ENCODE results near the gene WNT3A.

Gene WNT3A

GRCh38 chr1:228102791-228103620 lies 96.2 kb downstream of the WNT3A start, which contains the start of gene C1orf35:
C1orf35 (minus strand) TSS chr1:228103325; CDS start chr1:228103227, 98 bp downstream.
- peak; percentile 92 for DNase-seq

DNA sequence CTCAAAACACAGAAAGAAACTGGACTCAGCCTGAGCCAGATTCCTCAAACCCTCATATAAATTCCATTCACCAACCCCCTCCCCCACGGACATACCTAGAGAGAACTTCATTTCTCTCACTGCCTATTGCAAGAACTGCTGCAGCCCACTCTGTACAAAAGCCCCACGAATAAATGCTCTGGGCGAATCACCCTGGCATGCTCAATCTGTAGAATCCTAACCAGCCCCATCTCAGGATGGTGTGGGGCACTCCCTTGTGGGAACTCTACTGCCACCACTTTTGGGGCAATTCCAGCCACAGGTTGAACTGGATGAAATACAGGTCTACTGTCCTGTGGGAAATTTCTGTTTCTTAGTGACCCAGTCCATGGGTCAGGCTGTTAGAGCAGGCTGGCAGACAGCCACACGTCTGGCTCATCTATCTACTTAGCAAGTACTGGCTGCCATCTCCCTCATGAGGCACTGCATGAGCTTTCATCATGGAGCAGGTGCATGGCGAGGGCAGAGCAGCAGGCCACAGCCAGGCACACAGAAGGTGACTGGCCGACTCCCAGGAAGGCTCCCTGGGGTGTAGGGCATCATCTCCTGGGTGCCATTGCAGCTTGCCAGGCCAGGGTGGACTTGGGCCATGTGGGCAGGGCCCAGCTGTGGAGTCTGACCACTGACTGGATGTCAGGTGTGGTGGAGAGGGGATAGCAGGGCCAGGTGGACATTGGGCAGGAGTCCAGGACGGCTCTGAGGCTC lies 97.9 kb downstream of the WNT3A start:
- no peak for DNase-seq

GRCh38 chr1:228105270-228105995 lies 98.6 kb downstream of the WNT3A start:
- DNase-seq: no peak

GRCh38 chr1:228105996-228106799 lies 99.4 kb downstream of the WNT3A start:
- DNase-seq: no peak

DNA sequence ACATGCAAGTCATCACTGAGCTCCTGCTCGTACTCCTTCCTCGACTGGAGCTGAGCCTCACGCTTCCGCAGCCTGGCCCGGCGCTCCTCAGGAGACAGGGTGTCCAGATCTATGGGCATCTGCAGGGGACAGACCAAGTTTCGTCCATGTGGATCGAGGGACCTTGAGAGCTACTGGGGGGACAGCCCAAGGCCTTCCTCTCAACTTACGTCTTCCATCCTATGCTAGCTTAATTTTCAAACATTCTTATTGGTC lies 99.9 kb downstream of the WNT3A start:
- DNase-seq: no peak

GRCh38 chr1:228107636-228108035 lies 100.8 kb downstream of the WNT3A start:
- no peak for DNase-seq

DNA sequence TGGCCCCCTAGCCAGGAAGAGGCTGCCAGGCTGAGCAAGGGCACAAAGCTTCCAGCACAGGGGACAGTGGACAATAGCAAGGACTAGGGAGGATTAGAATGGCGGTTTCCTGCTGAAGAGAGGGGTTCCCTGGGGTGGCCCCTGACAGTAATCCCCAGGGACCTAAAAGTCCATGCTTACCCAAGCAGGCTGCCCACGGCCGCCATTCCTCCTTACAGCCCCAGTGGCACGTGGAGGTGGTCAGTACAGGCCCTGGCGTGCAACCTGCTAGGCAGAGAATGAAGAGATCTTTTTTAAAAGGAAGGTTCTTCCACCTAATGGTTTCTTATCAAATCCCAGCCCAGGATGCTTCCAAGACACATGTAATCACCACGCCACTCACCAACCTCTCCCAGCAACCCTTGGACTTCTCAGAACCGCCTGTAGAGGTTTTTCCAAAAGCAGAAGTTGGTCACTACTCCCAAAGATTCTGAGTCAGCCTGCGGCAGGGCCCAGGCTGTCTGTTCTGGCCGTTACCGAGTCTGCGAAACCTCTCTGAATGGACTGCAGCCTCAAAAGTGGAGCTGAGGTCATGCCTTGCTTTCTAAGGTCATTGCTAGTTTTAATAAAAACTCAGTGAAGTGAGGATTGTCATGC lies 101.4 kb downstream of the WNT3A start:
- DNase-seq: no peak

- DNase-seq: no peak
Measured at GRCh38 chr1:228108742-228109072, 101.9 kb downstream of the WNT3A start.

DNA sequence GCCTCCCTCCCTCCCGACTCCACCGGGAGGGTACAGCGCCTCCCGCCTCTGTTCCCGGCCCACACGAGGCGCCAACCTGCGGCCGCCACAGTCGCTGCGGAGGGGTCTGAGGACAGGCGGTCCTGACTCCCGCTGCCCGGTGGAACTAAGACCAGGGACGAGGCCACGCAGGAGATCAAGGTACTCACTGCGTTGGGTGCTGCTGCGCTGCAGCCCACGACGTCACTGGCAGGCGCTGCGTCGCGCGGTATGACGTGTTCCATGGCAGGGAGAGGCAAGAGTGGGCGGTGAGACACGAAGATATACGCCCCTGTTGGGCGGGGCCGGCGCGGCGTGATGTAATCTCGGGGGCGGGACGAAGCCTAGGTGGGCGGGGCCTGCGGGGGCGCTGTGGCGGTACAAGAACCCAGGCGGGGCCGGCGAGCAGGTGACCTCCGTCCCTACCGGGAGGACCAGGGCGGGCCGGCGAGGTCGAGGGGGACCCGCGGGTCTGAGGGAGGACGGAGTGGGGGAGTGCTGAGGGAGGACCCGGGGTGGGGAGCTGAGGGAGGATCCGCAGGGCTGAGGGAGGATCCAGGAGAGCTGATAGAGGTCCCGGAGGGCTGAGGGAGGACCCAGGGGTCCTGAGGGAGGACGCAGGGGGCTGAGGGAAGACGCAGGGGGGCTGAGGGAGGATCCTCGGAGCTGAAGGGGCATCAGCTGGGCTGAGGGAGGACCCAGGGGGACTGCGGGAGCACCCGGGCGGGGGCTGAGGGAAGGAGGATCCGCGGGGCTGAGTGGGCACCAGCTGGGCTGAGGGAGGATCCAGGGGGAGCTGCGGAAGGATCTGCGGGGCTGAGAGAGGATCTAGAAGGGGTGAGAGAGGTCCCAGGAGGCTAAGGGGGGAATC lies 102.5 kb downstream of the WNT3A start, which contains the start of gene MRPL55:
Gene MRPL55, minus strand, starts transcription at position 227 of the 889 bp plus-strand sequence. CDS start 1,039 bp downstream, outside the sequence.
- peak; percentile 93 for DNase-seq

GRCh38 chr1:228109962-228110488 lies 103.2 kb downstream of the WNT3A start:
- no peak for DNase-seq

DNA sequence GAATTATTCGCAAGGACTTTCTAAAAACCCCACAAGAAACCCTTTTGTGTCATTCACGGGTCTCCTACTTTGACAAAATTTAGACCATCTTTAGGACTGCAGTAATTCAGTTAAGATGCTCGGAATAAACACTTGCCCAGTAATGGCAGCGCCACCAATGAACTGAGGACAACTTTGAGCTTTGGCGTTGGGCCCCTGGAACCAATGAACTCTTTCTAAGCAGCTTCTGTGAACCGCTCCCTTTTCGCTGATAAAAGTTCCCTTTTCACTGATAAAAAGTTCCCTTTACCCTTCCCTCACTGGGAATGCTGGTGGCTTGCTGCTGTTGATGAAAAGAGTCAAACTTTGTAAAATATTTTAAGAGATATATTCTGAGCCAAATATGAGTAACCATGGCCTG lies 103.8 kb downstream of the WNT3A start:
- no peak for DNase-seq

Measured in fibroblast of skin of back (primary cell).